Endothelial cell of umbilical vein (primary cell): ENCODE results near the gene ATXN10. TPM values are rescaled to one million over a fixed set of nuclear protein-coding genes. Genes with fewer than 3 reads are reported as not detected.

Experiments
- BruUV-seq: library from RNA; stranded (reverse); fragments of 400-500 nt; replicated peaks from 2 replicates; lab custom pipeline; 2021; lab: Mats Ljungman, UMichigan
- CTCF ChIA-PET: fragments of 300-600, 350-600 bp; sonication (Branson Sonifier 250); formaldehyde crosslinking; loops from one replicate; lab custom pipeline; 2021; ENCODE audit warnings: antibody characterized with exemption, inconsistent platforms; lab: Charles Lee
- POLR2A ChIA-PET: fragments of 300-600, 350-600 bp; sonication (Branson Sonifier 250); formaldehyde crosslinking; loops from one replicate; lab custom pipeline; 2021; ENCODE audit warnings: antibody characterized with exemption, inconsistent platforms; lab: Charles Lee
- DNase-seq: peaks from one replicate; pipeline ENCODE4 v3.0.0-alpha.2; 2011; ENCODE audit warnings: low read depth, low spot score
- FAIRE-seq: peaks from 2 replicates; lab custom pipeline; 2011; peaks lifted over from hg19 to GRCh38; lab: Jason Lieb, UNC
- H2AFZ ChIP-seq: 2 replicates; pipeline ENCODE4 v1.6.0; 2012; ENCODE audit warnings: low read depth, low read length, control low read depth, inconsistent platforms
- H3K27ac ChIP-seq: 2 replicates; pipeline ENCODE4 v1.5.1; 2011; ENCODE audit warnings: low read depth, mild to moderate bottlenecking, control low read depth, low read length, moderate library complexity; ENCODE audit not compliant: insufficient read depth
- H3K27me3 ChIP-seq, 2 experiments: 2 replicates each; pipeline versions ENCODE4 v1.6.0 to v1.6.1; 2011; ENCODE audit warnings: low read length in 2 of 2, mixed read lengths in 1 of 2; ENCODE audit not compliant: control insufficient read depth in 2 of 2, insufficient read depth in 2 of 2
- H3K36me3 ChIP-seq, 2 experiments: 2 replicates in 1 of 2; 3 replicates in 1 of 2; pipeline ENCODE4 v1.5.1; 2011; ENCODE audit warnings: low read length in 2 of 2, mild to moderate bottlenecking in 1 of 2, moderate library complexity in 1 of 2; ENCODE audit not compliant: control insufficient read depth in 2 of 2, insufficient read depth in 2 of 2; ENCODE audit errors: extremely low read depth in 1 of 2
- H3K4me1 ChIP-seq: 3 replicates; pipeline ENCODE4 v1.5.1; 2011; ENCODE audit warnings: mild to moderate bottlenecking, low read length; ENCODE audit not compliant: control insufficient read depth, insufficient read depth; ENCODE audit errors: extremely low read depth
- H3K4me2 ChIP-seq: 2 replicates; pipeline ENCODE4 v1.6.1; 2011; ENCODE audit warnings: low read length, control low read depth, mixed read lengths; ENCODE audit not compliant: insufficient read depth
- H3K4me3 ChIP-seq, 3 experiments: fragments of 200-600 bp in 1 of 3; sonication (generic), shearing (Covaris generic) in 1 of 3; replicated peaks in 1 of 3; 2 replicates each; pipeline ENCODE4 v1.5.1; 2011 to 2016; ENCODE audit warnings: control low read depth in 3 of 3, low read length in 3 of 3, mild to moderate bottlenecking in 2 of 3, inconsistent platforms in 1 of 3, low read depth in 1 of 3, moderate library complexity in 1 of 3; ENCODE audit not compliant: insufficient read depth in 1 of 3
- H3K79me2 ChIP-seq: 2 replicates; pipeline ENCODE4 v1.6.0; 2012; ENCODE audit warnings: low read length, inconsistent platforms; ENCODE audit not compliant: control insufficient read depth, insufficient read depth
- H3K9ac ChIP-seq: replicated peaks from 2 replicates; pipeline ENCODE3; 2011; ENCODE audit warnings: low read length, control low read depth; ENCODE audit not compliant: insufficient read depth; ENCODE audit errors: extremely low read depth
- H3K9me1 ChIP-seq: replicated peaks from 3 replicates; pipeline ENCODE4 v1.6.0; 2011; ENCODE audit warnings: mild to moderate bottlenecking, low read length; ENCODE audit not compliant: control insufficient read depth, insufficient read depth; ENCODE audit errors: extremely low read depth
- H3K9me3 ChIP-seq: replicated peaks from 2 replicates; pipeline ENCODE4 v1.5.1; 2012; ENCODE audit warnings: low read length, inconsistent platforms; ENCODE audit not compliant: control insufficient read depth, insufficient read depth
- H4K20me1 ChIP-seq: replicated peaks from 2 replicates; pipeline ENCODE3; 2011; ENCODE audit warnings: mild to moderate bottlenecking, low read length; ENCODE audit not compliant: control insufficient read depth, insufficient read depth; ENCODE audit errors: extremely low read depth
- CTCF ChIP-seq, 2 donors: IDR thresholded peaks; 1 replicate in 1 of 2; 2 replicates in 1 of 2; pipeline ENCODE4 v1.5.1; 2011; ENCODE audit warnings: low read length in 2 of 2, mild to moderate bottlenecking in 2 of 2, moderate library complexity in 2 of 2, control low read depth in 1 of 2, inconsistent platforms in 1 of 2, low read depth in 1 of 2; ENCODE audit not compliant: insufficient read depth in 1 of 2; ENCODE audit errors: extremely low read depth in 1 of 2
- EZH2 ChIP-seq: IDR thresholded peaks from 2 replicates; pipeline ENCODE4 v1.6.1; 2012; ENCODE audit warnings: borderline replicate concordance, low read depth, mild to moderate bottlenecking, moderate library complexity, low read length, inconsistent platforms; ENCODE audit not compliant: severe bottlenecking
- FOS ChIP-seq: IDR thresholded peaks from 2 replicates; pipeline ENCODE4 v1.6.1; 2011; ENCODE audit warnings: mild to moderate bottlenecking, low read length, moderate library complexity, borderline replicate concordance; ENCODE audit not compliant: insufficient read depth
- GATA2 ChIP-seq: IDR thresholded peaks from 2 replicates; pipeline ENCODE4 v1.7.0; 2011; ENCODE audit warnings: low read depth, mild to moderate bottlenecking, moderate library complexity, mixed read lengths, low read length; ENCODE audit not compliant: insufficient read length, insufficient read depth
- JUN ChIP-seq: IDR thresholded peaks from 2 replicates; pipeline ENCODE4 v1.6.1; 2011; ENCODE audit warnings: borderline replicate concordance, low read depth; ENCODE audit not compliant: insufficient read length, insufficient read depth
- MAX ChIP-seq: IDR thresholded peaks from 2 replicates; pipeline ENCODE4 v1.6.1; 2011; ENCODE audit not compliant: insufficient read depth, insufficient read length
- MYC ChIP-seq: IDR thresholded peaks from one replicate; pipeline ENCODE4 v1.6.1; 2011; ENCODE audit warnings: mild to moderate bottlenecking, low read depth, low read length
- POLR2A ChIP-seq: IDR thresholded peaks from 2 replicates; pipeline ENCODE4 v1.6.1; 2012; ENCODE audit warnings: low read depth, mild to moderate bottlenecking, control low read depth, low read length
- POLR2AphosphoS5 ChIP-seq: IDR thresholded peaks from 2 replicates; pipeline ENCODE4 v1.6.1; 2012; ENCODE audit warnings: low read depth, mild to moderate bottlenecking, control low read depth, low read length, moderate library complexity; ENCODE audit not compliant: insufficient read depth
- dilution Hi-C: fragments of 300-500 bp; cut with MboI; formaldehyde crosslinking; loops from one replicate; pipeline ENCODE4 v1.15.0; 2019; ENCODE audit warnings: low sequenced_read_pairs; ENCODE audit not compliant: extremely low pct_ligation_motif_present
- intact Hi-C: fragments of 100-400 bp; cut with micrococcal nuclease; formaldehyde crosslinking; loops from one replicate; pipeline ENCODE4 v1.10.0; 2022
- polyA plus RNA-seq, 4 experiments: library from polyadenylated mRNA; depleted of rRNA in 3 of 4; stranded (reverse) in 3 of 4; unstranded in 1 of 4; fragments of >200 nt; gene quantifications; 2 replicates each; pipeline versions ENCODE4 v1.2.1 to v1.2.3, GENCODE V29; 2011 to 2012; ENCODE audit warnings: missing spikeins in 1 of 4
- total RNA-seq: library from RNA; stranded (reverse); gene quantifications from 2 replicates; pipeline ENCODE4 v1.2.3, GENCODE V29; 2021

ATXN10 gene
- total and polyA plus RNA-seq, 2 donors (not counting 3 experiments of a cell fraction or from before 2014, with no cell fraction given), result 73.2 to 91.9 TPM

GRCh38 chr22:45657701-45658100 is 13.9 kb upstream of the ATXN10 start:
- no peaks in the 10 kb centered on the region for H3K4me1 ChIP-seq
- DNase-seq (no peak), FAIRE-seq (no peak)
- POLR2A ChIA-PET, result no interaction called here
- no peak for TF ChIP-seq POLR2A
- TF ChIP-seq EZH2, result no peak
- TF ChIP-seq MAX, result no peak
- TF ChIP-seq FOS, result no peak
- no peak for TF ChIP-seq JUN
- TF ChIP-seq CTCF (IDR thresholded peaks at IDR 0.05; ENCODE audit: extremely low read depth in 1 of 2, insufficient read depth in 1 of 2, low read depth in 1 of 2, low read length in 2 of 2), result no peak
- no peak for TF ChIP-seq GATA2
- TF ChIP-seq MYC, result no peak
- no peak for TF ChIP-seq POLR2AphosphoS5
- no peak overlapping the region for H3K27ac ChIP-seq
- no TSS peak for BruUV-seq
- no peaks in the 10 kb centered on the region for H3K79me2 ChIP-seq
- H4K20me1 ChIP-seq, result no peaks in the 10 kb centered on the region
- H2AFZ ChIP-seq, result no peak overlapping the region
- H3K4me2 ChIP-seq, result no peak overlapping the region
- no peaks in the 10 kb centered on the region for H3K9me3 ChIP-seq
- intact Hi-C loops (no loop called here), dilution Hi-C loops (no loop called here)
- CTCF ChIA-PET, result interaction anchor here (0.8 to 1.2 kb wide), 2 partner anchors 13 to 206 kb away, joined by 3 read pairs; partner anchors contain the start of gene ATXN10
- peaks cover 23 to 32% of the 10 kb centered on the region in 2 experiments for H3K27me3 ChIP-seq
- no peak overlapping the region for H3K9ac ChIP-seq
- no peaks in the 10 kb centered on the region for H3K9me1 ChIP-seq
- no peak overlapping the region for H3K4me3 ChIP-seq
- no peaks in the 10 kb centered on the region for H3K36me3 ChIP-seq
